ENCODE results near the gene OVAAL.
"Not testable (repeated sequence)": the region's sequence is repeated elsewhere in the genome, so short reads cannot be mapped to it uniquely, and the experiment has no call there.

OVAAL gene

GRCh38 chr1:180542838-180543145, 16.0 kb upstream of the OVAAL start:
- DNase-seq (ENCODE audit: low read depth, low spot score), result no peak
- H3K36me3 ChIP-seq (ENCODE audit: insufficient read depth, low read length), result no peaks in the 10 kb centered on the region
- no peak for TF ChIP-seq EZH2 (IDR thresholded peaks at IDR 0.05)
- no peak for TF ChIP-seq FOXP2 (optimal IDR thresholded peaks at IDR 0.05; ENCODE audit: control extremely low read depth, extremely low read length, insufficient read depth)
- no peak for TF ChIP-seq POLR2AphosphoS5 (IDR thresholded peaks at IDR 0.05; ENCODE audit: borderline replicate concordance, low read depth, low read length)
- no peak overlapping the region for H3K27ac ChIP-seq
- no peaks in the 10 kb centered on the region for H3K9me3 ChIP-seq (ENCODE audit: low read depth, low read length)
- H3K9ac ChIP-seq (ENCODE audit: insufficient read length), result no peak overlapping the region
- no peak overlapping the region for H3K4me3 ChIP-seq

- Histone ChIP-seq H3K4me3 (no peak overlapping the region), H3K9ac (ENCODE audit: insufficient read length) (no peak overlapping the region), H3K27ac (no peak overlapping the region), H3K36me3 (ENCODE audit: insufficient read depth, low read length) (no peaks in the 10 kb centered on the region), H3K9me3 (ENCODE audit: low read depth, low read length) (no peaks in the 10 kb centered on the region)
- no peak for TF ChIP-seq POLR2AphosphoS5 (IDR thresholded peaks at IDR 0.05; ENCODE audit: borderline replicate concordance, low read depth, low read length)
- TF ChIP-seq EZH2 (IDR thresholded peaks at IDR 0.05), result no peak
- TF ChIP-seq FOXP2 (optimal IDR thresholded peaks at IDR 0.05; ENCODE audit: control extremely low read depth, extremely low read length, insufficient read depth), result no peak
- DNase-seq (ENCODE audit: low read depth, low spot score), result no peak
These were observed 14.7 kb upstream of the OVAAL start for GRCh38 chr1:180544050-180544449.

- H3K36me3 ChIP-seq (ENCODE audit: insufficient read depth, low read length), result no peaks in the 10 kb centered on the region
- no peak for DNase-seq (ENCODE audit: low read depth, low spot score)
- H3K9me3 ChIP-seq (ENCODE audit: low read depth, low read length), result no peaks in the 10 kb centered on the region
- TF ChIP-seq POLR2AphosphoS5 (IDR thresholded peaks at IDR 0.05; ENCODE audit: borderline replicate concordance, low read depth, low read length) (no peak), FOXP2 (optimal IDR thresholded peaks at IDR 0.05; ENCODE audit: control extremely low read depth, extremely low read length, insufficient read depth) (no peak), EZH2 (IDR thresholded peaks at IDR 0.05) (no peak)
- H3K9ac ChIP-seq (ENCODE audit: insufficient read length), result no peak overlapping the region
- H3K27ac ChIP-seq, result no peak overlapping the region
- H3K4me3 ChIP-seq, result no peak overlapping the region
These were observed 12.8 kb upstream of the OVAAL start for GRCh38 chr1:180545991-180546390.

GRCh38 chr1:180548686-180549317, 10.0 kb upstream of the OVAAL start:
- DNase-seq (ENCODE audit: low read depth, low spot score), result no peak
- no peak overlapping the region for H3K9ac ChIP-seq (ENCODE audit: insufficient read length)
- H3K27ac ChIP-seq, result no peak overlapping the region
- TF ChIP-seq POLR2AphosphoS5 (IDR thresholded peaks at IDR 0.05; ENCODE audit: borderline replicate concordance, low read depth, low read length) (no peak), FOXP2 (optimal IDR thresholded peaks at IDR 0.05; ENCODE audit: control extremely low read depth, extremely low read length, insufficient read depth) (no peak), EZH2 (IDR thresholded peaks at IDR 0.05) (no peak)
- no peaks in the 10 kb centered on the region for H3K9me3 ChIP-seq (ENCODE audit: low read depth, low read length)
- H3K36me3 ChIP-seq (ENCODE audit: insufficient read depth, low read length), result no peaks in the 10 kb centered on the region
- H3K4me3 ChIP-seq, result no peak overlapping the region

GRCh38 chr1:180549770-180550169, 9.0 kb upstream of the OVAAL start:
- DNase-seq (ENCODE audit: low read depth, low spot score), result not testable (repeated sequence)

GRCh38 chr1:180550241-180550640, 8.5 kb upstream of the OVAAL start:
- no peak overlapping the region for H3K9ac ChIP-seq (ENCODE audit: insufficient read length)
- DNase-seq (ENCODE audit: low read depth, low spot score), result no peak
- TF ChIP-seq EZH2 (IDR thresholded peaks at IDR 0.05) (no peak), FOXP2 (optimal IDR thresholded peaks at IDR 0.05; ENCODE audit: control extremely low read depth, extremely low read length, insufficient read depth) (no peak), POLR2AphosphoS5 (IDR thresholded peaks at IDR 0.05; ENCODE audit: borderline replicate concordance, low read depth, low read length) (no peak)
- no peaks in the 10 kb centered on the region for H3K36me3 ChIP-seq (ENCODE audit: insufficient read depth, low read length)
- H3K9me3 ChIP-seq (ENCODE audit: low read depth, low read length), result no peaks in the 10 kb centered on the region
- H3K27ac ChIP-seq, result no peak overlapping the region
- no peak overlapping the region for H3K4me3 ChIP-seq

More at GRCh38 chr1:180549770-180550169, 9.0 kb upstream of the OVAAL start:
- H3K4me3 ChIP-seq; H3K9me3 ChIP-seq (ENCODE audit: low read depth, low read length); H3K36me3 ChIP-seq (ENCODE audit: insufficient read depth, low read length); H3K9ac ChIP-seq (ENCODE audit: insufficient read length); H3K27ac ChIP-seq: not testable (repeated sequence)

GRCh38 chr1:180551997-180552396, 6.8 kb upstream of the OVAAL start:
- H3K4me3 ChIP-seq, result no peak overlapping the region
- H3K36me3 ChIP-seq (ENCODE audit: insufficient read depth, low read length), result no peaks in the 10 kb centered on the region
- no peak overlapping the region for H3K27ac ChIP-seq
- no peak for DNase-seq (ENCODE audit: low read depth, low spot score)
- H3K9ac ChIP-seq (ENCODE audit: insufficient read length), result no peak overlapping the region
- no peaks in the 10 kb centered on the region for H3K9me3 ChIP-seq (ENCODE audit: low read depth, low read length)
- TF ChIP-seq FOXP2 (optimal IDR thresholded peaks at IDR 0.05; ENCODE audit: control extremely low read depth, extremely low read length, insufficient read depth) (no peak), POLR2AphosphoS5 (IDR thresholded peaks at IDR 0.05; ENCODE audit: borderline replicate concordance, low read depth, low read length) (no peak), EZH2 (IDR thresholded peaks at IDR 0.05) (no peak)

- DNase-seq (ENCODE audit: low read depth, low spot score); H3K4me3 ChIP-seq; H3K27ac ChIP-seq; H3K9ac ChIP-seq (ENCODE audit: insufficient read length); H3K9me3 ChIP-seq (ENCODE audit: low read depth, low read length); H3K36me3 ChIP-seq (ENCODE audit: insufficient read depth, low read length): not testable (repeated sequence)
These were observed 5.7 kb upstream of the OVAAL start for GRCh38 chr1:180553046-180553445.

GRCh38 chr1:180555411-180555810, 3.4 kb upstream of the OVAAL start:
- Histone ChIP-seq H3K27ac (no peak overlapping the region), H3K9ac (ENCODE audit: insufficient read length) (no peak overlapping the region), H3K36me3 (ENCODE audit: insufficient read depth, low read length) (no peaks in the 10 kb centered on the region), H3K9me3 (ENCODE audit: low read depth, low read length) (no peaks in the 10 kb centered on the region), H3K4me3 (no peak overlapping the region)
- no peak for DNase-seq (ENCODE audit: low read depth, low spot score)
- TF ChIP-seq POLR2AphosphoS5 (IDR thresholded peaks at IDR 0.05; ENCODE audit: borderline replicate concordance, low read depth, low read length), result no peak
- TF ChIP-seq EZH2 (IDR thresholded peaks at IDR 0.05), result no peak
- TF ChIP-seq FOXP2 (optimal IDR thresholded peaks at IDR 0.05; ENCODE audit: control extremely low read depth, extremely low read length, insufficient read depth), result no peak

Data from SK-N-MC (cell line).